ENCODE data around the gene PGBD2.

PGBD2 gene

GRCh38 chr1:248905662-248906008 lies 400 bp upstream of the PGBD2 start:
- Histone ChIP-seq H3K27me3 (replicated peaks; ENCODE audit: control insufficient read depth, insufficient read depth, low read length) (no peaks in the 10 kb centered on the region), H3K36me3 (ENCODE audit: control insufficient read depth, insufficient read depth, low read length) (no peaks in the 10 kb centered on the region), H3K4me3 (replicated peaks; ENCODE audit: low read depth, low read length) (peak overlapping the region; percentile 86)
- no peak for DNase-seq (ENCODE audit: extremely low read depth, insufficient read length)
- no peak for TF ChIP-seq CTCF (IDR thresholded peaks at IDR 0.05; ENCODE audit: insufficient read depth, low read length, poor library complexity, severe bottlenecking)

- no peak for TF ChIP-seq CTCF (IDR thresholded peaks at IDR 0.05; ENCODE audit: insufficient read depth, low read length, poor library complexity, severe bottlenecking)
- Histone ChIP-seq H3K27me3 (replicated peaks; ENCODE audit: control insufficient read depth, insufficient read depth, low read length) (no peaks in the 10 kb centered on the region), H3K36me3 (ENCODE audit: control insufficient read depth, insufficient read depth, low read length) (no peaks in the 10 kb centered on the region), H3K4me3 (replicated peaks; ENCODE audit: low read depth, low read length) (peak overlapping the region; percentile 67)
- DNase-seq (ENCODE audit: extremely low read depth, insufficient read length) = no peak
Measured at GRCh38 chr1:248906753-248907661, 972 bp downstream of the PGBD2 start.

- H3K4me3 ChIP-seq (replicated peaks; ENCODE audit: low read depth, low read length) = no peak overlapping the region
- no peak for TF ChIP-seq CTCF (IDR thresholded peaks at IDR 0.05; ENCODE audit: insufficient read depth, low read length, poor library complexity, severe bottlenecking)
- DNase-seq (ENCODE audit: extremely low read depth, insufficient read length) = no peak
- no peaks in the 10 kb centered on the region for H3K27me3 ChIP-seq (replicated peaks; ENCODE audit: control insufficient read depth, insufficient read depth, low read length)
- H3K36me3 ChIP-seq (ENCODE audit: control insufficient read depth, insufficient read depth, low read length) = peaks cover 7% of the 10 kb centered on the region
Measured at GRCh38 chr1:248910761-248911160, 4.7 kb downstream of the PGBD2 start.

GRCh38 chr1:248913933-248914332 lies 7.9 kb downstream of the PGBD2 start:
- Histone ChIP-seq H3K36me3 (ENCODE audit: control insufficient read depth, insufficient read depth, low read length) (peaks cover 16% of the 10 kb centered on the region), H3K27me3 (replicated peaks; ENCODE audit: control insufficient read depth, insufficient read depth, low read length) (no peaks in the 10 kb centered on the region), H3K4me3 (replicated peaks; ENCODE audit: low read depth, low read length) (no peak overlapping the region)
- TF ChIP-seq CTCF (IDR thresholded peaks at IDR 0.05; ENCODE audit: insufficient read depth, low read length, poor library complexity, severe bottlenecking) = no peak
- no peak for DNase-seq (ENCODE audit: extremely low read depth, insufficient read length)

GRCh38 chr1:248914796-248915381 lies 8.9 kb downstream of the PGBD2 start:
- TF ChIP-seq CTCF (IDR thresholded peaks at IDR 0.05; ENCODE audit: insufficient read depth, low read length, poor library complexity, severe bottlenecking) = no peak
- Histone ChIP-seq H3K27me3 (replicated peaks; ENCODE audit: control insufficient read depth, insufficient read depth, low read length) (no peaks in the 10 kb centered on the region), H3K4me3 (replicated peaks; ENCODE audit: low read depth, low read length) (no peak overlapping the region), H3K36me3 (ENCODE audit: control insufficient read depth, insufficient read depth, low read length) (peaks cover 16% of the 10 kb centered on the region)
- no peak for DNase-seq (ENCODE audit: extremely low read depth, insufficient read length)
